Hair follicular keratinocyte (primary cell): Measurements from ENCODE around the gene EEF1A1. TPM values are rescaled to one million over a fixed set of nuclear protein-coding genes. Genes with fewer than 3 reads are reported as not detected.

Experiments
- total RNA-seq: library from RNA; depleted of rRNA; stranded (reverse); fragments of >200 nt; gene quantifications from 2 replicates; pipeline ENCODE4 v1.2.3, GENCODE V29; 2015

Gene EEF1A1
- 8,331 and 12,598 TPM in 2 replicates for total RNA-seq

GRCh38 chr6:73520688-73521350, at the start of gene EEF1A1:
Gene EEF1A1, minus strand, starts transcription at chr6:73521032. Its CDS starts 1,006 bp downstream, at chr6:73520026.

Other genes starting within 250 kb of the EEF1A1 start
- gene DPPA5, start 166.8 kb downstream of the EEF1A1 start, total RNA-seq: not detected in 2 replicates
- not detected in 2 replicates for gene KHDC3L, start 158.4 kb downstream of the EEF1A1 start, total RNA-seq
- gene OOEP, start 151.1 kb downstream of the EEF1A1 start, total RNA-seq: 0.11 TPM in 1 of 2 replicates, not detected in the other
- gene DDX43, start 126.2 kb downstream of the EEF1A1 start, total RNA-seq: 0.78 and 1.6 TPM in 2 replicates
- gene CGAS, start 68.7 kb downstream of the EEF1A1 start, total RNA-seq: 2.7 and 6.3 TPM in 2 replicates
- 20.3 and 34.1 TPM in 2 replicates for gene MTO1, start 59.3 kb downstream of the EEF1A1 start, total RNA-seq
- gene SLC17A5, start 133.0 kb upstream of the EEF1A1 start, total RNA-seq: 4.1 and 7.0 TPM in 2 replicates
- 23.0 and 36.8 TPM in 2 replicates for gene CD109, start 175.2 kb upstream of the EEF1A1 start, total RNA-seq